SK-N-SH treated with all-trans-retinoic acid at 6 μM for 48 hours (cell line): ENCODE data around the gene IKZF3.
"Not testable (repeated sequence)": the region's sequence is repeated elsewhere in the genome, so short reads cannot be mapped to it uniquely, and the experiment has no call there.

ENCODE experiments used
- ATAC-seq: fragments of 200-7000 bp; cut with Tn5 transposase; 3 replicates; pipeline ENCODE4 v1.9.1; 2020; ENCODE audit warnings: mild to moderate bottlenecking, moderate library complexity
- ARNTL ChIP-seq: fragments of 450-650 bp; formaldehyde crosslinking; IDR thresholded peaks from 2 replicates; pipeline ENCODE4 v1.5.0; 2020; ENCODE audit warnings: low read depth, mild to moderate bottlenecking, moderate library complexity, borderline replicate concordance
- BACH2 ChIP-seq: fragments of 250-450 bp; sonication (Bioruptor Pico); IDR thresholded peaks from 2 replicates; pipeline ENCODE4 v1.9.0; 2021; ENCODE audit warnings: mild to moderate bottlenecking, borderline replicate concordance
- CSDC2 ChIP-seq: fragments of 250-450 bp; sonication (Bioruptor Pico); IDR thresholded peaks from 2 replicates; pipeline ENCODE4 v1.5.0; 2020; ENCODE audit warnings: mild to moderate bottlenecking, moderate library complexity
- ESRRG ChIP-seq: fragments of 250-450 bp; sonication (Bioruptor Pico); IDR thresholded peaks from 2 replicates; pipeline ENCODE4 v1.6.1; 2021; ENCODE audit warnings: mild to moderate bottlenecking
- GLIS3 ChIP-seq: fragments of 250-450 bp; sonication (Bioruptor Pico); IDR thresholded peaks from 2 replicates; pipeline ENCODE4 v1.5.0; 2020; ENCODE audit warnings: mild to moderate bottlenecking, moderate library complexity
- ISL1 ChIP-seq: fragments of 250-450 bp; sonication (Bioruptor Pico); IDR thresholded peaks from 2 replicates; pipeline ENCODE4 v2.1.2; 2022; ENCODE audit warnings: mild to moderate bottlenecking, moderate library complexity
- OSR1 ChIP-seq: fragments of 250-450 bp; sonication (Bioruptor Pico); IDR thresholded peaks from 2 replicates; pipeline ENCODE4 v1.8.0; 2022; ENCODE audit warnings: moderate library complexity, mild to moderate bottlenecking, inconsistent platforms
- PPARA ChIP-seq: fragments of 250-450 bp; sonication (Bioruptor Pico); IDR thresholded peaks from 2 replicates; pipeline ENCODE4 v1.5.0; 2020; ENCODE audit warnings: mild to moderate bottlenecking, borderline replicate concordance
- RARB ChIP-seq: fragments of 250-450 bp; sonication (Bioruptor Pico); IDR thresholded peaks from 2 replicates; pipeline ENCODE4 v1.8.0; 2021; ENCODE audit warnings: mild to moderate bottlenecking, moderate library complexity
- SNAI2 ChIP-seq: fragments of 250-450 bp; sonication (Bioruptor Pico); IDR thresholded peaks from 2 replicates; pipeline ENCODE4 v1.5.0; 2020; ENCODE audit warnings: mild to moderate bottlenecking, moderate library complexity
- TCF4 ChIP-seq: fragments of 250-450 bp; sonication (Bioruptor Pico); IDR thresholded peaks from 2 replicates; pipeline ENCODE4 v1.8.0; 2021; ENCODE audit warnings: mild to moderate bottlenecking, moderate library complexity, borderline replicate concordance
- TOX ChIP-seq: fragments of 250-450 bp; sonication (Bioruptor Pico); IDR thresholded peaks from 2 replicates; pipeline ENCODE4 v1.8.0; 2021; ENCODE audit warnings: mild to moderate bottlenecking, moderate library complexity, borderline replicate concordance
- ZC3H10 ChIP-seq: fragments of 250-450 bp; sonication (Bioruptor Pico); IDR thresholded peaks from 2 replicates; pipeline ENCODE4 v1.5.1; 2021; ENCODE audit warnings: mild to moderate bottlenecking, moderate library complexity
- ZFP30 ChIP-seq: fragments of 450-650 bp; formaldehyde crosslinking; IDR thresholded peaks from 2 replicates; pipeline ENCODE4 v1.5.0; 2022; ENCODE audit warnings: mild to moderate bottlenecking, moderate library complexity
- ZNF565 ChIP-seq: fragments of 450-650 bp; formaldehyde crosslinking; conservative IDR thresholded peaks from 2 replicates; pipeline ENCODE4 v1.5.0; 2020; ENCODE audit warnings: low read depth, mild to moderate bottlenecking, moderate library complexity
- ZNF70 ChIP-seq: fragments of 450-650 bp; formaldehyde crosslinking; IDR thresholded peaks from 2 replicates; pipeline ENCODE4 v1.5.0; 2020; ENCODE audit warnings: mild to moderate bottlenecking, moderate library complexity
- ZNF8 ChIP-seq: fragments of 450-650 bp; formaldehyde crosslinking; IDR thresholded peaks from 2 replicates; pipeline ENCODE4 v1.5.0; 2020; ENCODE audit warnings: mild to moderate bottlenecking, moderate library complexity
- TF ChIP-seq, protein P1 (sequence below): fragments of 250-450 bp; sonication (Bioruptor Pico); IDR thresholded peaks from 2 replicates; pipeline ENCODE4 v1.8.0; 2021; ENCODE audit warnings: low read depth, mild to moderate bottlenecking, moderate library complexity, borderline replicate concordance
- TF ChIP-seq, protein P2 (sequence below): fragments of 250-450 bp; sonication (Bioruptor Pico); IDR thresholded peaks from 2 replicates; pipeline ENCODE4 v1.8.0; 2020; ENCODE audit warnings: mild to moderate bottlenecking, moderate library complexity, borderline replicate concordance
- TF ChIP-seq, protein P3 (sequence below): fragments of 250-450 bp; sonication (Bioruptor Pico); IDR thresholded peaks from 2 replicates; pipeline ENCODE4 v1.5.1; 2020; ENCODE audit warnings: low read depth, mild to moderate bottlenecking, moderate library complexity
- TF ChIP-seq, protein P4 (sequence below): fragments of 250-450 bp; sonication (Bioruptor Pico); IDR thresholded peaks from 2 replicates; pipeline ENCODE4 v1.5.1; 2021; ENCODE audit warnings: mild to moderate bottlenecking, moderate library complexity
- TF ChIP-seq, protein P5 (sequence below): fragments of 250-450 bp; sonication (Bioruptor Pico); IDR thresholded peaks from 2 replicates; pipeline ENCODE4 v1.5.0; 2020; ENCODE audit warnings: mild to moderate bottlenecking, moderate library complexity

IKZF3 gene

DNA sequence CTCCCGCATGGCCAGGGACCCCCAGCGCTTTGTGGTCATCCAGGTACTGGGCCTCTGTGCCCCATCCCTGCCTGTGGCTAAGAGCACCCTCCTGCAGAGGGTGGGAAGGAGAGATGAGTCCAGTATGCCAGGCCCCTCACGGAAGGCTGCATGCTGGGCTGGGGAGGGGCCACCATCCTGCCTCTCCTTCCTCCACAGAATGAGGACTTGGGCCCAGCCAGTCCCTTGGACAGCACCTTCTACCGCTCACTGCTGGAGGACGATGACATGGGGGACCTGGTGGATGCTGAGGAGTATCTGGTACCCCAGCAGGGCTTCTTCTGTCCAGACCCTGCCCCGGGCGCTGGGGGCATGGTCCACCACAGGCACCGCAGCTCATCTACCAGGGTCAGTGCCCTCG lies 137.5 kb downstream of the IKZF3 start (continued):
- TF ChIP-seq, protein P1, sequence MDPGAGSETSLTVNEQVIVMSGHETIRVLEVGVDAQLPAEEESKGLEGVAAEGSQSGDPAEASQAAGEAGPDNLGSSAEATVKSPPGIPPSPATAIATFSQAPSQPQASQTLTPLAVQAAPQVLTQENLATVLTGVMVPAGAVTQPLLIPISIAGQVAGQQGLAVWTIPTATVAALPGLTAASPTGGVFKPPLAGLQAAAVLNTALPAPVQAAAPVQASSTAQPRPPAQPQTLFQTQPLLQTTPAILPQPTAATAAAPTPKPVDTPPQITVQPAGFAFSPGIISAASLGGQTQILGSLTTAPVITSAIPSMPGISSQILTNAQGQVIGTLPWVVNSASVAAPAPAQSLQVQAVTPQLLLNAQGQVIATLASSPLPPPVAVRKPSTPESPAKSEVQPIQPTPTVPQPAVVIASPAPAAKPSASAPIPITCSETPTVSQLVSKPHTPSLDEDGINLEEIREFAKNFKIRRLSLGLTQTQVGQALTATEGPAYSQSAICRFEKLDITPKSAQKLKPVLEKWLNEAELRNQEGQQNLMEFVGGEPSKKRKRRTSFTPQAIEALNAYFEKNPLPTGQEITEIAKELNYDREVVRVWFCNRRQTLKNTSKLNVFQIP (CRISPR knock-in tag): no peak
- TF ChIP-seq, protein P2, sequence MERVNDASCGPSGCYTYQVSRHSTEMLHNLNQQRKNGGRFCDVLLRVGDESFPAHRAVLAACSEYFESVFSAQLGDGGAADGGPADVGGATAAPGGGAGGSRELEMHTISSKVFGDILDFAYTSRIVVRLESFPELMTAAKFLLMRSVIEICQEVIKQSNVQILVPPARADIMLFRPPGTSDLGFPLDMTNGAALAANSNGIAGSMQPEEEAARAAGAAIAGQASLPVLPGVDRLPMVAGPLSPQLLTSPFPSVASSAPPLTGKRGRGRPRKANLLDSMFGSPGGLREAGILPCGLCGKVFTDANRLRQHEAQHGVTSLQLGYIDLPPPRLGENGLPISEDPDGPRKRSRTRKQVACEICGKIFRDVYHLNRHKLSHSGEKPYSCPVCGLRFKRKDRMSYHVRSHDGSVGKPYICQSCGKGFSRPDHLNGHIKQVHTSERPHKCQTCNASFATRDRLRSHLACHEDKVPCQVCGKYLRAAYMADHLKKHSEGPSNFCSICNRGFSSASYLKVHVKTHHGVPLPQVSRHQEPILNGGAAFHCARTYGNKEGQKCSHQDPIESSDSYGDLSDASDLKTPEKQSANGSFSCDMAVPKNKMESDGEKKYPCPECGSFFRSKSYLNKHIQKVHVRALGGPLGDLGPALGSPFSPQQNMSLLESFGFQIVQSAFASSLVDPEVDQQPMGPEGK: no peak
- TF ChIP-seq TOX (CRISPR knock-in tag): no peak

DNA sequence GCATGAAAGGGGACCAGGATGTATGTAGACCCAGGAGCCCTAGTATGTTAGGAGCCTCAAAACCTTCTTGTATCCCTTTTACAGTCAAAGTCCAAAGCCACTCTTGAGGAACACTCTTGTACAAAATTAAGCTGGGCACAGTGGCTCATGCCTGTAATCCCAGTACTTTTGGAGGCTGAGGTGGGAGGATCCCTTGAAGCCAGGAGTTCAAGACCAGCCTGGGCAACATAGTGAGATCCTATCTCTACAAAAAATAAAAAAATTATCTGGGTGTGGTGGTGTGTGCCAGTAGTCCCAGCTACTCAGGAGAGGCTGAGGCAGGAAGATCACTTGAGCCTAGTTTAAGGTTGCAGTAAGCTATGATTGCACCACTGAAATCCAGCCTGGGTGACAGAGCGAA lies 138.2 kb downstream of the IKZF3 start:
- not testable (repeated sequence) for ATAC-seq

DNA sequence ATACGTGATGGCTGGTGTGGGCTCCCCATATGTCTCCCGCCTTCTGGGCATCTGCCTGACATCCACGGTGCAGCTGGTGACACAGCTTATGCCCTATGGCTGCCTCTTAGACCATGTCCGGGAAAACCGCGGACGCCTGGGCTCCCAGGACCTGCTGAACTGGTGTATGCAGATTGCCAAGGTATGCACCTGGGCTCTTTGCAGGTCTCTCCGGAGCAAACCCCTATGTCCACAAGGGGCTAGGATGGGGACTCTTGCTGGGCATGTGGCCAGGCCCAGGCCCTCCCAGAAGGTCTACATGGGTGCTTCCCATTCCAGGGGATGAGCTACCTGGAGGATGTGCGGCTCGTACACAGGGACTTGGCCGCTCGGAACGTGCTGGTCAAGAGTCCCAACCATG lies 139.4 kb downstream of the IKZF3 start:
- ATAC-seq: no peak
- no peak for TF ChIP-seq CSDC2
- no peak for TF ChIP-seq GLIS3 (CRISPR knock-in tag)

DNA sequence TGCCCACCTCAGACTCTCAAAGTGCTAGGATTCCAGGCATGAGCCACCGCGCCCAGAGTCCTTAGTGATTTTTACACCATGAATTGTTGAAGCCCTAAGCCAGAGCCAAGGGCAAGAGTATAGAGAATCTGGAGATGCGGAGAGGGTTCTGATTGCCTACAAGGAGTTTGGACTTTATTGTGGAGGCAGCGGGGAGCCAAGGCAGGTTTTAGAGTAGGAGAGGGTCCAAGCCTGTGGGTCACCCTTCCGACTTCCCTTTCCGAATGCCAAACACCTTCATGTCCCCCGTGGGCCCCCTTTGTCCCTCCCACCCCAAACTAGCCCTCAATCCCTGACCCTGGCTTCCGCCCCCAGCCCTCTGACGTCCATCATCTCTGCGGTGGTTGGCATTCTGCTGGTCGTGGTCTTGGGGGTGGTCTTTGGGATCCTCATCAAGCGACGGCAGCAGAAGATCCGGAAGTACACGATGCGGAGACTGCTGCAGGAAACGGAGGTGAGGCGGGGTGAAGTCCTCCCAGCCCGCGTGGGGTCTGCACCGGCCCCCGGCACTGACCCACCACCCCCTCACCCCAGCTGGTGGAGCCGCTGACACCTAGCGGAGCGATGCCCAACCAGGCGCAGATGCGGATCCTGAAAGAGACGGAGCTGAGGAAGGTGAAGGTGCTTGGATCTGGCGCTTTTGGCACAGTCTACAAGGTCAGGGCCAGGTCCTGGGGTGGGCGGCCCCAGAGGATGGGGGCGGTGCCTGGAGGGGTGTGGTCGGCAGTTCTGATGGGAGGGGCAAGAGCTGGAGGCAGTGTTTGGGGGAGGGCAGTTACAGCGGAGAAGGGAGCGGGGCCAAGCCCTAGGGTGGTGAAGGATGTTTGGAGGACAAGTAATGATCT lies 140.9 kb downstream of the IKZF3 start:
- no peak for ATAC-seq
- no peak for TF ChIP-seq ZNF565
- TF ChIP-seq, all 23 proteins: peak for 0

DNA sequence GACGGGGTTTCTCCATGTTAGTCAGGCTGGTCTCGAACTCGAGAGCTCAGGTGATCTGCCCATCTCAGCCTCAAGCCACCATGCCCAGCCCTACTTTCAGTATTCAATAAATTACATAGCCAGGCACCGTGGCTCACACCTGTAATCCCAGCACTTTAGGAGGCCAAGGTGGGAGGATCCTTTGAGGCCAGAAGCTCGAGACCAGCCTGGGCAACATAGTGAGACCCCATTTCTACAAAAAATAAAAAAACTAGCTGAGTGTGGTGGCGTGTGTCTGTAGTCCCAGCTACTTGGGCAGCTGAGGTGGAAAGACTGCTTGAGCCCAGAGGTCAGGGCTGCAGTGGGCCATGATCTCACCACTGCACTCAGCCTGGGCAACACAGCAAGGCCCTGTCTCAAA lies 142.0 kb downstream of the IKZF3 start:
- TF ChIP-seq ZNF565: no peak
- no peak for TF ChIP-seq ZC3H10 (CRISPR knock-in tag)
- no peak for TF ChIP-seq ZNF8 (CRISPR knock-in tag)
- TF ChIP-seq BACH2 (CRISPR knock-in tag): no peak
- no peak for TF ChIP-seq SNAI2 (CRISPR knock-in tag)
- TF ChIP-seq ZNF70 (CRISPR knock-in tag): no peak
- no peak for TF ChIP-seq GLIS3 (CRISPR knock-in tag)
- no peak for TF ChIP-seq CSDC2
- no peak for TF ChIP-seq OSR1 (CRISPR knock-in tag)
- no peak for TF ChIP-seq ARNTL (CRISPR knock-in tag)
- no peak for TF ChIP-seq ISL1 (CRISPR knock-in tag)
- TF ChIP-seq, protein P3, sequence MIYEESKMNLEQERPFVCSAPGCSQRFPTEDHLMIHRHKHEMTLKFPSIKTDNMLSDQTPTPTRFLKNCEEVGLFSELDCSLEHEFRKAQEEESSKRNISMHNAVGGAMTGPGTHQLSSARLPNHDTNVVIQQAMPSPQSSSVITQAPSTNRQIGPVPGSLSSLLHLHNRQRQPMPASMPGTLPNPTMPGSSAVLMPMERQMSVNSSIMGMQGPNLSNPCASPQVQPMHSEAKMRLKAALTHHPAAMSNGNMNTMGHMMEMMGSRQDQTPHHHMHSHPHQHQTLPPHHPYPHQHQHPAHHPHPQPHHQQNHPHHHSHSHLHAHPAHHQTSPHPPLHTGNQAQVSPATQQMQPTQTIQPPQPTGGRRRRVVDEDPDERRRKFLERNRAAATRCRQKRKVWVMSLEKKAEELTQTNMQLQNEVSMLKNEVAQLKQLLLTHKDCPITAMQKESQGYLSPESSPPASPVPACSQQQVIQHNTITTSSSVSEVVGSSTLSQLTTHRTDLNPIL (CRISPR knock-in tag): no peak
- no peak for TF ChIP-seq TCF4
- TF ChIP-seq, protein P4, sequence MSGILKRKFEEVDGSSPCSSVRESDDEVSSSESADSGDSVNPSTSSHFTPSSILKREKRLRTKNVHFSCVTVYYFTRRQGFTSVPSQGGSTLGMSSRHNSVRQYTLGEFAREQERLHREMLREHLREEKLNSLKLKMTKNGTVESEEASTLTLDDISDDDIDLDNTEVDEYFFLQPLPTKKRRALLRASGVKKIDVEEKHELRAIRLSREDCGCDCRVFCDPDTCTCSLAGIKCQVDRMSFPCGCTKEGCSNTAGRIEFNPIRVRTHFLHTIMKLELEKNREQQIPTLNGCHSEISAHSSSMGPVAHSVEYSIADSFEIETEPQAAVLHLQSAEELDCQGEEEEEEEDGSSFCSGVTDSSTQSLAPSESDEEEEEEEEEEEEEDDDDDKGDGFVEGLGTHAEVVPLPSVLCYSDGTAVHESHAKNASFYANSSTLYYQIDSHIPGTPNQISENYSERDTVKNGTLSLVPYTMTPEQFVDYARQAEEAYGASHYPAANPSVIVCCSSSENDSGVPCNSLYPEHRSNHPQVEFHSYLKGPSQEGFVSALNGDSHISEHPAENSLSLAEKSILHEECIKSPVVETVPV: no peak
- TF ChIP-seq ESRRG (CRISPR knock-in tag): no peak
- no peak for ATAC-seq

DNA sequence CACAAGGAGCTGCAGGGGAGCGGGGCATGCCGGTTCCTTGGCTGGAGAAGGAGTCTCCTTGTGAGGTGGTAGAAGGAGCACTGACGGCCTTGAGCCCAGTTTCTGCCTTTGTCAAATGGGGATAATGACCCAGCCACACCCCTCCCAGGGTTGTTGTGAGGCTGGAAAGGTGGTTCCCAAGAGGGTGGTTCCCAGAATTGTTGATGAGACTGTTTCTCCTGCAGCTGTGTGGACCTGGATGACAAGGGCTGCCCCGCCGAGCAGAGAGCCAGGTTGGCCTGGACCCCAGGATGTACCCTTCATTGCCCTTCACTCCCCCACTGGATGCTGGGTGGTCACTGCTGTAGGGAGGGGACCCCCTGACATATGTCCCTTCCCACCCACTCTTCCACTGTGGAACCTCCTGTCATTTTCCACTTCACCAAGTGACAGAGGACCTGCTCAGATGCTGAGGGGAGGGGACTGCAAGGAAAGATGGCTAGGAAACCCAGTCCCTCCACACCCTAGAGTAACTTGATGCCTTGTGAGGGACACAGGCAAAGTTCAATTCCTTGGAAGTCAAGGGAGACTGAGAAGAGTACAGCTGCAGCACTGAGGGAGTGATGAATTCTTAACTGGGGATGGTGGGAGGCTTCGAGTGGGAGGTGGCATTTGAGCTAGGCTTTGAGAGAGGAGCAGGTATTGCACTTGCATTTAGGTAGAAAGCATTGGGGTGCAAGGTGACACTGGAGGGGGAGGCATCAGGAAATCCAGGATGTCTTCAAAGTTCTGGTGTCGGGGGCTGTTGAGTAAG lies 144.4 kb downstream of the IKZF3 start:
- ATAC-seq: no peak
- TF ChIP-seq PPARA: no peak
- TF ChIP-seq BACH2 (CRISPR knock-in tag): no peak
- TF ChIP-seq ARNTL (CRISPR knock-in tag): no peak
- TF ChIP-seq ZFP30: no peak
- no peak for TF ChIP-seq TOX (CRISPR knock-in tag)
- no peak for TF ChIP-seq ZNF565
- no peak for TF ChIP-seq TCF4
- no peak for TF ChIP-seq RARB
- no peak for TF ChIP-seq GLIS3 (CRISPR knock-in tag)
- no peak for TF ChIP-seq ISL1 (CRISPR knock-in tag)
- TF ChIP-seq, protein P5, sequence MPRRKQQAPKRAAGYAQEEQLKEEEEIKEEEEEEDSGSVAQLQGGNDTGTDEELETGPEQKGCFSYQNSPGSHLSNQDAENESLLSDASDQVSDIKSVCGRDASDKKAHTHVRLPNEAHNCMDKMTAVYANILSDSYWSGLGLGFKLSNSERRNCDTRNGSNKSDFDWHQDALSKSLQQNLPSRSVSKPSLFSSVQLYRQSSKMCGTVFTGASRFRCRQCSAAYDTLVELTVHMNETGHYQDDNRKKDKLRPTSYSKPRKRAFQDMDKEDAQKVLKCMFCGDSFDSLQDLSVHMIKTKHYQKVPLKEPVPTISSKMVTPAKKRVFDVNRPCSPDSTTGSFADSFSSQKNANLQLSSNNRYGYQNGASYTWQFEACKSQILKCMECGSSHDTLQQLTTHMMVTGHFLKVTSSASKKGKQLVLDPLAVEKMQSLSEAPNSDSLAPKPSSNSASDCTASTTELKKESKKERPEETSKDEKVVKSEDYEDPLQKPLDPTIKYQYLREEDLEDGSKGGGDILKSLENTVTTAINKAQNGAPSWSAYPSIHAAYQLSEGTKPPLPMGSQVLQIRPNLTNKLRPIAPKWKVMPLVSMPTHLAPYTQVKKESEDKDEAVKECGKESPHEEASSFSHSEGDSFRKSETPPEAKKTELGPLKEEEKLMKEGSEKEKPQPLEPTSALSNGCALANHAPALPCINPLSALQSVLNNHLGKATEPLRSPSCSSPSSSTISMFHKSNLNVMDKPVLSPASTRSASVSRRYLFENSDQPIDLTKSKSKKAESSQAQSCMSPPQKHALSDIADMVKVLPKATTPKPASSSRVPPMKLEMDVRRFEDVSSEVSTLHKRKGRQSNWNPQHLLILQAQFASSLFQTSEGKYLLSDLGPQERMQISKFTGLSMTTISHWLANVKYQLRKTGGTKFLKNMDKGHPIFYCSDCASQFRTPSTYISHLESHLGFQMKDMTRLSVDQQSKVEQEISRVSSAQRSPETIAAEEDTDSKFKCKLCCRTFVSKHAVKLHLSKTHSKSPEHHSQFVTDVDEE: no peak
- TF ChIP-seq CSDC2: no peak
- TF ChIP-seq ZNF70 (CRISPR knock-in tag): no peak
